Esophagus squamous epithelium (tissue), 4 donors: Measurements from ENCODE around the gene OR4E2.

ENCODE experiments used
- POLR2A ChIP-seq, 4 donors: fragments of 450-650 bp; IDR thresholded peaks; one replicate each; pipeline ENCODE4 v1.6.1; 2017; ENCODE audit warnings: antibody characterized with exemption in 4 of 4, mild to moderate bottlenecking in 4 of 4, moderate library complexity in 3 of 4
- TF ChIP-seq, protein P1 (sequence below), 6 experiments: fragments of 450-650 bp in 4 of 6; fragments of 200-600 bp in 2 of 6; sonication (generic) in 2 of 6; IDR thresholded peaks; one replicate each; pipeline ENCODE4 v1.5.1; 2016 to 2019; ENCODE audit warnings: antibody characterized with exemption in 6 of 6, mild to moderate bottlenecking in 4 of 6, moderate library complexity in 4 of 6

DNA sequence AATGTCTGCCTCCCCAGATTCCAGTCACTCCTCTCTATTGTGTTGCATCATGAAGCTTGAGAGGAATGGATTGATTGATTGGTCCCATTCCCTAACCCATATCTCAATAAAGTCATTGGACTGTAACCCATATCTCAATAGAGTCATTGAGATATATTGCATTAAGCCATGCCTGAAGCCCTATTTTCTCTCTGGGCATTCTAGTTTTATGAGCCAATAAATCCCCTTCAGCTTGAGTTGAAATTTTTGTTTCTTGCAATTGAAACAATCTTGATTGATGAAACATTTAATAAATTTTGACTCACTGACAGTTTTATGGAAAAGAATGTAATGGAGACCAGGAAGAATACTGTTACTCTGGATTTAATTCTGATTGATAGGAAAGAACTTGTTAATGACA is 40.8 kb downstream of the OR4E2 start:
- TF ChIP-seq POLR2A (IDR thresholded peaks at IDR 0.05): no peak
- TF ChIP-seq, protein P1, sequence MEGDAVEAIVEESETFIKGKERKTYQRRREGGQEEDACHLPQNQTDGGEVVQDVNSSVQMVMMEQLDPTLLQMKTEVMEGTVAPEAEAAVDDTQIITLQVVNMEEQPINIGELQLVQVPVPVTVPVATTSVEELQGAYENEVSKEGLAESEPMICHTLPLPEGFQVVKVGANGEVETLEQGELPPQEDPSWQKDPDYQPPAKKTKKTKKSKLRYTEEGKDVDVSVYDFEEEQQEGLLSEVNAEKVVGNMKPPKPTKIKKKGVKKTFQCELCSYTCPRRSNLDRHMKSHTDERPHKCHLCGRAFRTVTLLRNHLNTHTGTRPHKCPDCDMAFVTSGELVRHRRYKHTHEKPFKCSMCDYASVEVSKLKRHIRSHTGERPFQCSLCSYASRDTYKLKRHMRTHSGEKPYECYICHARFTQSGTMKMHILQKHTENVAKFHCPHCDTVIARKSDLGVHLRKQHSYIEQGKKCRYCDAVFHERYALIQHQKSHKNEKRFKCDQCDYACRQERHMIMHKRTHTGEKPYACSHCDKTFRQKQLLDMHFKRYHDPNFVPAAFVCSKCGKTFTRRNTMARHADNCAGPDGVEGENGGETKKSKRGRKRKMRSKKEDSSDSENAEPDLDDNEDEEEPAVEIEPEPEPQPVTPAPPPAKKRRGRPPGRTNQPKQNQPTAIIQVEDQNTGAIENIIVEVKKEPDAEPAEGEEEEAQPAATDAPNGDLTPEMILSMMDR (IDR thresholded peaks at IDR 0.05): no peak
